Prostate gland (tissue), 2 donors: ENCODE data around the gene DLGAP4. TPM values are rescaled to one million over a fixed set of nuclear protein-coding genes. Genes with fewer than 3 reads are reported as not detected.

Experiments
- DNase-seq: peaks from one replicate; pipeline ENCODE4 v3.0.0-alpha.2; 2019; ENCODE audit warnings: low spot score
- H3K27ac ChIP-seq, 2 donors: fragments of 200-600 bp; sonication (generic); 2 replicates each; pipeline ENCODE4 v1.5.1; 2017 to 2019
- H3K27me3 ChIP-seq: fragments of 200-600 bp; sonication (generic); replicated peaks from 2 replicates; pipeline ENCODE4 v1.5.1; 2019; ENCODE audit not compliant: insufficient read depth
- H3K36me3 ChIP-seq, 2 donors: fragments of 200-600 bp; sonication (generic); 1 replicate in 1 of 2; 2 replicates in 1 of 2; pipeline versions ENCODE4 v1.5.1 to v1.8.1; 2017 to 2019
- H3K4me1 ChIP-seq: fragments of 200-600 bp; sonication (generic); replicated peaks from 2 replicates; pipeline ENCODE4 v1.5.1; 2019
- H3K4me3 ChIP-seq, 2 donors: fragments of 200-600 bp; sonication (generic); 2 replicates each; pipeline ENCODE4 v1.5.1; 2017 to 2019
- H3K9me3 ChIP-seq: fragments of 200-600 bp; sonication (generic); 2 replicates; pipeline ENCODE4 v1.5.1; 2017
- CTCF ChIP-seq, 4 experiments: fragments of 200-600 bp in 2 of 4; fragments of 450-650 bp in 2 of 4; sonication (generic) in 2 of 4; IDR thresholded peaks; 1 replicate in 3 of 4; 2 replicates in 1 of 4; pipeline ENCODE4 v1.5.1; 2016 to 2019; ENCODE audit warnings: antibody characterized with exemption in 4 of 4, mild to moderate bottlenecking in 2 of 4, moderate library complexity in 2 of 4
- POLR2A ChIP-seq: fragments of 450-650 bp; IDR thresholded peaks from one replicate; pipeline ENCODE4 v1.6.1; 2016; ENCODE audit warnings: antibody characterized with exemption, mild to moderate bottlenecking
- POLR2AphosphoS5 ChIP-seq: sonication (generic); formaldehyde crosslinking; IDR thresholded peaks from one replicate; pipeline ENCODE4 v1.6.1; 2017; ENCODE audit warnings: antibody characterized with exemption
- WGBS: methylation state at CpG from one replicate; pipeline ENCODE4 v1.1.5; 2018; 5-methylcytosine and 5-hydroxymethylcytosine counted together
- intact Hi-C: fragments of 100-400 bp; cut with DNase I; formaldehyde crosslinking; loops from one replicate; pipeline ENCODE4 v1.14.2; 2022
- total RNA-seq, 2 donors: library from RNA; depleted of rRNA; stranded (reverse); fragments of >200 nt; gene quantifications; one replicate each; pipeline ENCODE4 v1.1.0, GENCODE V29; 2016

Gene DLGAP4
- total RNA-seq, 2 donors from 2014 or later: 38.0 to 104 TPM

GRCh38 chr20:36477475-36477874 lies 171.3 kb downstream of the DLGAP4 start:
- TF ChIP-seq POLR2A: no peak
- TF ChIP-seq CTCF (IDR thresholded peaks at IDR 0.05): no peak
- no peak for TF ChIP-seq POLR2AphosphoS5
- 89% methylated on average over 1 of the region's 1 CpG for whole genome bisulfite sequencing
- intact Hi-C loops: no loop called here
- H3K27me3 ChIP-seq: no peaks in the 10 kb centered on the region
- H3K9me3 ChIP-seq: no peaks in the 10 kb centered on the region
- H3K27ac ChIP-seq: no peak overlapping the region
- no peak for DNase-seq
- H3K36me3 ChIP-seq: no peaks in the 10 kb centered on the region
- peaks cover 8% of the 10 kb centered on the region for H3K4me1 ChIP-seq
- H3K4me3 ChIP-seq: no peak overlapping the region

- intact Hi-C loops: no loop called here
- 68% methylated on average over 7 of the region's 7 CpGs for WGBS
- Histone ChIP-seq H3K36me3 (no peaks in the 10 kb centered on the region), H3K9me3 (no peaks in the 10 kb centered on the region), H3K4me1 (peaks cover 12% of the 10 kb centered on the region), H3K4me3 (no peak overlapping the region), H3K27ac (no peak overlapping the region), H3K27me3 (no peaks in the 10 kb centered on the region)
- no peak for DNase-seq
- no peak for TF ChIP-seq CTCF (IDR thresholded peaks at IDR 0.05)
- no peak for TF ChIP-seq POLR2AphosphoS5
Observed at GRCh38 chr20:36478137-36478905, 172.2 kb downstream of the DLGAP4 start.

GRCh38 chr20:36479938-36480337 lies 173.8 kb downstream of the DLGAP4 start:
- intact Hi-C loops: no loop called here
- peaks cover 14% of the 10 kb centered on the region for H3K4me1 ChIP-seq

GRCh38 chr20:36480456-36481048 lies 174.4 kb downstream of the DLGAP4 start:
- intact Hi-C loops: no loop called here
- Histone ChIP-seq H3K27me3 (no peaks in the 10 kb centered on the region), H3K27ac (no peak overlapping the region), H3K9me3 (no peaks in the 10 kb centered on the region), H3K36me3 (no peaks in the 10 kb centered on the region), H3K4me3 (no peak overlapping the region), H3K4me1 (peaks cover 14% of the 10 kb centered on the region)
- no peak for DNase-seq
- 77% methylated on average over 5 of the region's 5 CpGs for WGBS
- TF ChIP-seq POLR2A (no peak), CTCF (IDR thresholded peaks at IDR 0.05) (no peak), POLR2AphosphoS5 (no peak)

More at GRCh38 chr20:36479938-36480337, 173.8 kb downstream of the DLGAP4 start:
- no peak for TF ChIP-seq CTCF (IDR thresholded peaks at IDR 0.05)
- TF ChIP-seq POLR2A: no peak
- no peak for TF ChIP-seq POLR2AphosphoS5
- H3K27me3 ChIP-seq: no peaks in the 10 kb centered on the region
- H3K27ac ChIP-seq: no peak overlapping the region
- no peaks in the 10 kb centered on the region for H3K9me3 ChIP-seq
- DNase-seq: no peak
- H3K36me3 ChIP-seq: no peaks in the 10 kb centered on the region
- no peak overlapping the region for H3K4me3 ChIP-seq
- 74% methylated on average over 2 of the region's 2 CpGs for WGBS
